HG02571 (cell line): ENCODE measurements around the gene NRCAM.

Experiments
- ATAC-seq: cut with Tn5 transposase; IDR thresholded peaks from one replicate; pipeline ENCODE4 v1.9.1; 2021; ENCODE audit warnings: mild to moderate bottlenecking, moderate library complexity; ENCODE audit not compliant: unreplicated experiment

Gene NRCAM

GRCh38 chr7:108252177-108252576 lies 204.1 kb downstream of the NRCAM start:
- ATAC-seq: no peak

GRCh38 chr7:108251700-108252099 lies 204.5 kb downstream of the NRCAM start:
- ATAC-seq: no peak

DNA sequence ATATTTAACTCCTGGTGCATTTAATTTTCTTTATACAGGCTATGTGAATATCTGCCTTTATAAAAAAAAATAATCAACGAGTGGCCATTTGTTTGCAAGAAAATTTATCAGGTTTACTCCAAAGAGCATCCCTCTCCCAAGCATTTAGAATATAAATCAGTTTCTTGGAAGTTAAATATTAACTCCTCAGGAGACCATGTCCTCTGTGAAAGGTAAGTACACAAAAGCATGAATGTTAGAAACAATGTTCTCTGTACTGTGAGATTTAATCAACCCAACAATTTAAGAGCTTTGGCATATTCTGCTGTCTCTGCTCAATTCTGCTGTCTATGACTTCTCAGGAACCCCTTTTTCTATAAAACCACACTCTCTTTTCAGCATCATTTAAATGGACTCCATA lies 206.8 kb downstream of the NRCAM start:
- ATAC-seq: no peak

GRCh38 chr7:108248821-108249220 lies 207.4 kb downstream of the NRCAM start:
- no peak for ATAC-seq

GRCh38 chr7:108248418-108248817 lies 207.8 kb downstream of the NRCAM start:
- ATAC-seq: no peak

DNA sequence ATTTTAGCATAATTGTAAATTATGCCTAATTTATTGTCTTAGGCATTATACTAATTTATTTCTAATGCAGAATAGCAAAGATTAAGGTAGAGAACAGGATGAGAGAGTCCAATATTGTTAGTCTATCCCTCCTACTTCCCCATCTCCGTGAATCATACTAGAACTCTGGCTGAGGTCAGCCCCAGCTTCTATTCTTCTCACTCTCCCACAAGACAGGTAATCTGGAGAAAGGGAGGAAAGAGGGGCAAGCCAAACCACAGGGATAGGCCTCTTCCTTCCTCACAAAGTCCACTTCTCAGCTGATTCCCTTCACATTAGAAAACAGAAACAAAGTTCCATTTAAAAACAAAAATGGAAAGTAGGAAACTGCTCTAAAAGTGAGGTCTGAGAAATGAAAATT lies 208.6 kb downstream of the NRCAM start:
- no peak for ATAC-seq

GRCh38 chr7:108246227-108246837 lies 209.9 kb downstream of the NRCAM start:
- ATAC-seq: peak; percentile 78

- ATAC-seq: no peak
These were observed 210.6 kb downstream of the NRCAM start for GRCh38 chr7:108245523-108246226.

DNA sequence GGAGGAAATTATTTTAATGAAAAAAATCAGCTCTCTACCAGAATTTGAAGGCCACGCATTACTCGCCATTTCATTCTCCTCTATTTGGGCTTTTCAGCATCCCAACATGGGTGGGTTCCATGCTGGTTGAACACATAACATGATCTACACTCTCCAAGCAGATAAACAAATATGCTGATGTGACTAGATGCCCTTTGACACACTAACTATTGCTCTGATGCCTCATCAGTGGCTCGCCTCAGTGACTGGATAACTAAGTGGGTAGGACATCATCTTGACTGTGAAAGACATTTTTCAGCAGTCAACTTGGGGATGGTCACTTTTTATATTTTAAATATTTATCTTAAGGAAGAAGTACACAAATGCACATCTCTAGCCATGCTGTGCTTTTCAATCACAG lies 212.1 kb downstream of the NRCAM start:
- no peak for ATAC-seq

- ATAC-seq: no peak
These were observed 216.6 kb downstream of the NRCAM start for GRCh38 chr7:108239501-108240225.

GRCh38 chr7:108236681-108237415 lies 219.4 kb downstream of the NRCAM start:
- ATAC-seq: no peak

- ATAC-seq: no peak
These were observed 220.7 kb downstream of the NRCAM start for GRCh38 chr7:108235451-108236061.

DNA sequence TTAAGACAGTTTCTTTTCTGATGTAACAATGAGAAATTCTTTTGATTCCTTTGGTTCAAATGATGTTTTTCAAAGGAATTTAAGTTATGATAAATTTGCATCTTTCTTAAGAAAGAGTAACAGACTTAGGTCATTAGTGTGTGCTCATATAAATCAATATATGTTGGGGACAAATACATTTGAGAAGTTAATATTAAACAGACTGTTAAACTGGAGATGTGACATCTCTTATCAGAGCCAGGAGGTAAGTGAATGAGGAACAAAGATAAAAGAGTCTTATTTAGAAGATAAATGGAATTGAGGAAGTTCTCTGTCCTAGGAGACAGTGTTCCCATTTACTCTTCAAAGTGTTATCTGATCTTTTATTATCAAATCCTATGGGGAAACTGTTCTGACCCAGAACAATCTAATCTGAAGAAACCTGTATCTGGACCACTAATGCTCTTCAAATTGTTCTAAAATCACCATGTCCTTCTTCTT lies 221.2 kb downstream of the NRCAM start:
- no peak for ATAC-seq

DNA sequence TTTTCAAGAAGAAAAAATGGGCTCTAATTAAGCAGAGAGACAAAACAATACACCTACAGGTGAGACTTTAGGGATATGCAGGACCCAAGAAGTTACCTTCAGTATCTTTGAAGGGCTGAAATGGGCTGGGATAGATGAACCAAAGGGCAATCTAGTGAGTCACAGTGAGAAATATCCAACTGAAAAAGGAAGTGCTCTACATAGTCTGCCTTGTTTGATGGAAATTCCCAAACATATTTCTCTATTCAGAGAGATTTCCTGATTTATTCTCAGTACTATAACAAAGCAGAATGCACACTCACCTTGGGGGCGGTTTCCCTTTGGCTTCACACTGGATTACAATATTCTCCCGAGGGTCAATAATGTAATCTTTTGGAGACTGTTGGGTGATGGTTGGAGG lies 222.0 kb downstream of the NRCAM start:
- ATAC-seq: no peak

- no peak for ATAC-seq
These were observed 224.2 kb downstream of the NRCAM start for GRCh38 chr7:108232076-108232475.

DNA sequence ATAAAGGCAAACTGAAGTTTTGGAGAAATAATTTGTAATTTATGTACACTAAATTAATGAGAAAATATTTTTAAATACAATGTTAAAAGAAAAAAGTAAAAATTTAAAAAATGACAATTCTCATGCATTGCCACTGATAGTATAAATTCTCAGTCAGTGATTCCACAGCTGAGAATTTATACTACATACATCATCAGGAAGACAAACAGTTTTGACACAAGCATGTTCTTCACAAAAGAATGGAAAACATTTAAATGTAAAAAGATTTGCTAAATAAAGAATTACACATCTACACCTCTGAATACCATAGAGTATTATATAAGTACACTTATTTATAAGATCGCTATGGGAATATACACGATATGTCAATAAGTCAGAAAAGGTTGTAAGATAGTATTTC lies 225.0 kb downstream of the NRCAM start:
- no peak for ATAC-seq

GRCh38 chr7:108227366-108227765 lies 228.9 kb downstream of the NRCAM start:
- ATAC-seq: no peak

DNA sequence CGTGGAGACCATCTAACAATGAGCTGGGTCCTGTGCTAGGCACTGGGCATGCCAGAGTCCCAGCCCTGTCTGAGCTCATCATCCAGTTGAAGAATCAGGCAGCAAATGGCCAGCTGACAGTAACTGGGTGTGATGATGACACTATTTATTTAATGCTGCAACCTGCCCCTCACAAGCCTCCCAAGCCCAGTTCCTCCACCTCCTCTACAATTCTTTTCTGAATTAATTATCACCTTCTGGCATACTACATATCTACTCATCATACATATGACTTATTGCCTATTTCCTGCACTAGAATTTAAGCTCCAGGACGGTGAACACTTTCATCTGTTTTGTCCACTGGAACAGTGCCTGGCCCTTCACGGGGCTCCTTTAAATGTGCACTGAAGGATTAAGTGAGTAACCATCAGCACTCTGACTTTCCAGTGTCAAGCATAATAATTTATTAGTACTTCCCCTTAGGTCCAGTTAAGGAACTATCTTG lies 229.4 kb downstream of the NRCAM start:
- no peak for ATAC-seq

- no peak for ATAC-seq
These were observed 230.6 kb downstream of the NRCAM start for GRCh38 chr7:108225531-108226181.

- no peak for ATAC-seq
These were observed 231.8 kb downstream of the NRCAM start for GRCh38 chr7:108224387-108224786.
